Suprapubic skin (tissue), 4 donors: ENCODE results near the gene AFF1.

ENCODE experiments used
- POLR2A ChIP-seq, 2 donors: fragments of 450-650 bp; IDR thresholded peaks; one replicate each; pipeline ENCODE4 v1.6.1; 2017; ENCODE audit warnings: antibody characterized with exemption in 2 of 2, mild to moderate bottlenecking in 2 of 2, moderate library complexity in 2 of 2
- POLR2AphosphoS5 ChIP-seq, 3 donors: sonication (generic); formaldehyde crosslinking; IDR thresholded peaks; one replicate each; pipeline ENCODE4 v1.6.1; 2017; ENCODE audit warnings: antibody characterized with exemption in 3 of 3
- TF ChIP-seq, protein P1 (sequence below), 2 donors: fragments of 200-600 bp in 1 of 2; fragments of 450-650 bp in 1 of 2; sonication (generic) in 1 of 2; IDR thresholded peaks; one replicate each; pipeline ENCODE4 v1.5.1; 2016 to 2019; ENCODE audit warnings: antibody characterized with exemption in 2 of 2, mild to moderate bottlenecking in 1 of 2, moderate library complexity in 1 of 2

GRCh38 chr4:87133183-87133582 is 198.4 kb downstream of the AFF1 start:
- TF ChIP-seq POLR2A (IDR thresholded peaks at IDR 0.05) (no peak), POLR2AphosphoS5 (IDR thresholded peaks at IDR 0.05) (no peak)
- TF ChIP-seq, protein P1, sequence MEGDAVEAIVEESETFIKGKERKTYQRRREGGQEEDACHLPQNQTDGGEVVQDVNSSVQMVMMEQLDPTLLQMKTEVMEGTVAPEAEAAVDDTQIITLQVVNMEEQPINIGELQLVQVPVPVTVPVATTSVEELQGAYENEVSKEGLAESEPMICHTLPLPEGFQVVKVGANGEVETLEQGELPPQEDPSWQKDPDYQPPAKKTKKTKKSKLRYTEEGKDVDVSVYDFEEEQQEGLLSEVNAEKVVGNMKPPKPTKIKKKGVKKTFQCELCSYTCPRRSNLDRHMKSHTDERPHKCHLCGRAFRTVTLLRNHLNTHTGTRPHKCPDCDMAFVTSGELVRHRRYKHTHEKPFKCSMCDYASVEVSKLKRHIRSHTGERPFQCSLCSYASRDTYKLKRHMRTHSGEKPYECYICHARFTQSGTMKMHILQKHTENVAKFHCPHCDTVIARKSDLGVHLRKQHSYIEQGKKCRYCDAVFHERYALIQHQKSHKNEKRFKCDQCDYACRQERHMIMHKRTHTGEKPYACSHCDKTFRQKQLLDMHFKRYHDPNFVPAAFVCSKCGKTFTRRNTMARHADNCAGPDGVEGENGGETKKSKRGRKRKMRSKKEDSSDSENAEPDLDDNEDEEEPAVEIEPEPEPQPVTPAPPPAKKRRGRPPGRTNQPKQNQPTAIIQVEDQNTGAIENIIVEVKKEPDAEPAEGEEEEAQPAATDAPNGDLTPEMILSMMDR (IDR thresholded peaks at IDR 0.05), result no peak
